Panc1 (cell line): Measurements from ENCODE around the gene TSPAN5.

Experiments
- POLR2AphosphoS5 ChIP-seq: IDR thresholded peaks from 2 replicates; pipeline ENCODE4 v1.6.1; 2012; ENCODE audit warnings: mild to moderate bottlenecking, low read depth, low read length, moderate library complexity
- SIN3A ChIP-seq: IDR thresholded peaks from 2 replicates; pipeline ENCODE4 v1.6.1; 2012; ENCODE audit warnings: low read depth, mild to moderate bottlenecking, low read length, moderate library complexity, borderline replicate concordance; ENCODE audit not compliant: insufficient read depth
- TCF7L2 ChIP-seq: IDR thresholded peaks from 2 replicates; pipeline ENCODE4 v1.6.1; 2011; ENCODE audit warnings: mild to moderate bottlenecking, low read depth, low read length, inconsistent platforms
- TF ChIP-seq, protein P1 (sequence below): fragments of 450-650 bp; IDR thresholded peaks from 2 replicates; pipeline ENCODE4 v1.5.1; 2017; ENCODE audit warnings: mild to moderate bottlenecking
- TF ChIP-seq, protein P2 (sequence below), 2 experiments: IDR thresholded peaks; 2 replicates each; pipeline ENCODE4 v1.6.1; 2011 to 2012; ENCODE audit warnings: low read depth in 2 of 2, control low read depth in 1 of 2, low read length in 1 of 2, mild to moderate bottlenecking in 1 of 2, moderate library complexity in 1 of 2; ENCODE audit not compliant: insufficient read depth in 1 of 2

DNA sequence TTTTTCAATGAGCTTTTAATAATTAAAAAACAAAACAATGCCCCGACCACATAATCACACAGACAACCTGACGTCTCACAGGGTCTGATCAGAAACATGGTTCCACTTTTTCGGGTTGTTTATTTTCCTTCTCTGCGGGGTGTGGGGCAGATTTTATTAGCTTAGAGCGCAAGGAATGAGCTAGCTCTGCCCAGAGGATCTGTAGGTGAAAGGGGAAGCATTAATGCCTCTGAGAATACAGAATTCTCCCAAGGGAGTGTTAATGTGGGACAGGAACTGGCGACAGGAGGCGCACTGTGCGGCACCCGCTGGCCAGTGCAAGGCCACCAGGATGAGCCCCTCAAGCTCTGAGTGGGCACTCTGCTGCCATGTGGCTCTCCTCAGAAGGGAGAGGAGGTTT is 181.5 kb downstream of the TSPAN5 start:
- TF ChIP-seq, protein P1, sequence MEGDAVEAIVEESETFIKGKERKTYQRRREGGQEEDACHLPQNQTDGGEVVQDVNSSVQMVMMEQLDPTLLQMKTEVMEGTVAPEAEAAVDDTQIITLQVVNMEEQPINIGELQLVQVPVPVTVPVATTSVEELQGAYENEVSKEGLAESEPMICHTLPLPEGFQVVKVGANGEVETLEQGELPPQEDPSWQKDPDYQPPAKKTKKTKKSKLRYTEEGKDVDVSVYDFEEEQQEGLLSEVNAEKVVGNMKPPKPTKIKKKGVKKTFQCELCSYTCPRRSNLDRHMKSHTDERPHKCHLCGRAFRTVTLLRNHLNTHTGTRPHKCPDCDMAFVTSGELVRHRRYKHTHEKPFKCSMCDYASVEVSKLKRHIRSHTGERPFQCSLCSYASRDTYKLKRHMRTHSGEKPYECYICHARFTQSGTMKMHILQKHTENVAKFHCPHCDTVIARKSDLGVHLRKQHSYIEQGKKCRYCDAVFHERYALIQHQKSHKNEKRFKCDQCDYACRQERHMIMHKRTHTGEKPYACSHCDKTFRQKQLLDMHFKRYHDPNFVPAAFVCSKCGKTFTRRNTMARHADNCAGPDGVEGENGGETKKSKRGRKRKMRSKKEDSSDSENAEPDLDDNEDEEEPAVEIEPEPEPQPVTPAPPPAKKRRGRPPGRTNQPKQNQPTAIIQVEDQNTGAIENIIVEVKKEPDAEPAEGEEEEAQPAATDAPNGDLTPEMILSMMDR = no peak
- no peak for TF ChIP-seq SIN3A
- TF ChIP-seq, protein P2, sequence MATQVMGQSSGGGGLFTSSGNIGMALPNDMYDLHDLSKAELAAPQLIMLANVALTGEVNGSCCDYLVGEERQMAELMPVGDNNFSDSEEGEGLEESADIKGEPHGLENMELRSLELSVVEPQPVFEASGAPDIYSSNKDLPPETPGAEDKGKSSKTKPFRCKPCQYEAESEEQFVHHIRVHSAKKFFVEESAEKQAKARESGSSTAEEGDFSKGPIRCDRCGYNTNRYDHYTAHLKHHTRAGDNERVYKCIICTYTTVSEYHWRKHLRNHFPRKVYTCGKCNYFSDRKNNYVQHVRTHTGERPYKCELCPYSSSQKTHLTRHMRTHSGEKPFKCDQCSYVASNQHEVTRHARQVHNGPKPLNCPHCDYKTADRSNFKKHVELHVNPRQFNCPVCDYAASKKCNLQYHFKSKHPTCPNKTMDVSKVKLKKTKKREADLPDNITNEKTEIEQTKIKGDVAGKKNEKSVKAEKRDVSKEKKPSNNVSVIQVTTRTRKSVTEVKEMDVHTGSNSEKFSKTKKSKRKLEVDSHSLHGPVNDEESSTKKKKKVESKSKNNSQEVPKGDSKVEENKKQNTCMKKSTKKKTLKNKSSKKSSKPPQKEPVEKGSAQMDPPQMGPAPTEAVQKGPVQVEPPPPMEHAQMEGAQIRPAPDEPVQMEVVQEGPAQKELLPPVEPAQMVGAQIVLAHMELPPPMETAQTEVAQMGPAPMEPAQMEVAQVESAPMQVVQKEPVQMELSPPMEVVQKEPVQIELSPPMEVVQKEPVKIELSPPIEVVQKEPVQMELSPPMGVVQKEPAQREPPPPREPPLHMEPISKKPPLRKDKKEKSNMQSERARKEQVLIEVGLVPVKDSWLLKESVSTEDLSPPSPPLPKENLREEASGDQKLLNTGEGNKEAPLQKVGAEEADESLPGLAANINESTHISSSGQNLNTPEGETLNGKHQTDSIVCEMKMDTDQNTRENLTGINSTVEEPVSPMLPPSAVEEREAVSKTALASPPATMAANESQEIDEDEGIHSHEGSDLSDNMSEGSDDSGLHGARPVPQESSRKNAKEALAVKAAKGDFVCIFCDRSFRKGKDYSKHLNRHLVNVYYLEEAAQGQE (IDR thresholded peaks at IDR 0.05; ENCODE audit: insufficient read depth in 1 of 2, low read depth in 2 of 2, low read length in 1 of 2) = no peak
- TF ChIP-seq POLR2AphosphoS5 = no peak
- no peak for TF ChIP-seq TCF7L2
